HG02610 (cell line): Measurements from ENCODE around the gene RFWD3.
A peak's percentile ranks its signal among the peaks of the same experiment; 100 is the strongest.
"Not testable (repeated sequence)": the region's sequence is repeated elsewhere in the genome, so short reads cannot be mapped to it uniquely, and the experiment has no call there.

Source experiments
- ATAC-seq: cut with Tn5 transposase; IDR thresholded peaks from one replicate; pipeline ENCODE4 v1.9.1; 2021; ENCODE audit warnings: mild to moderate bottlenecking, moderate library complexity; ENCODE audit not compliant: unreplicated experiment

Gene RFWD3

GRCh38 chr16:74666010-74666421 lies 661 bp downstream of the RFWD3 start:
- ATAC-seq: no peak

- no peak for ATAC-seq
These were observed 5.6 kb downstream of the RFWD3 start for GRCh38 chr16:74661064-74661463.

GRCh38 chr16:74660383-74660782 lies 6.3 kb downstream of the RFWD3 start:
- ATAC-seq: no peak

GRCh38 chr16:74659041-74659440 lies 7.6 kb downstream of the RFWD3 start:
- no peak for ATAC-seq

- no peak for ATAC-seq
These were observed 8.6 kb downstream of the RFWD3 start for GRCh38 chr16:74657870-74658642.

- ATAC-seq: no peak
These were observed 12.1 kb downstream of the RFWD3 start for GRCh38 chr16:74654536-74655050.

GRCh38 chr16:74652883-74653282 lies 13.8 kb downstream of the RFWD3 start:
- not testable (repeated sequence) for ATAC-seq

- no peak for ATAC-seq
These were observed 14.4 kb downstream of the RFWD3 start for GRCh38 chr16:74652249-74652648.

- no peak for ATAC-seq
These were observed 14.8 kb downstream of the RFWD3 start for GRCh38 chr16:74651841-74652240.

- ATAC-seq: no peak
These were observed 15.6 kb downstream of the RFWD3 start for GRCh38 chr16:74650966-74651567.

GRCh38 chr16:74649839-74650504 lies 16.7 kb downstream of the RFWD3 start:
- no peak for ATAC-seq

GRCh38 chr16:74641969-74642368 lies 24.7 kb downstream of the RFWD3 start:
- ATAC-seq: no peak

GRCh38 chr16:74637742-74638453 lies 28.8 kb downstream of the RFWD3 start:
- no peak for ATAC-seq

GRCh38 chr16:74635303-74635702 lies 31.4 kb downstream of the RFWD3 start:
- ATAC-seq: no peak

GRCh38 chr16:74633686-74634085 lies 33.0 kb downstream of the RFWD3 start:
- no peak for ATAC-seq

GRCh38 chr16:74627506-74628220 lies 39.0 kb downstream of the RFWD3 start:
- ATAC-seq: no peak

- ATAC-seq: peak; percentile 76
These were observed 39.8 kb downstream of the RFWD3 start for GRCh38 chr16:74626741-74627416.

GRCh38 chr16:74625500-74626350 lies 41.0 kb downstream of the RFWD3 start:
- ATAC-seq: no peak

- ATAC-seq: no peak
These were observed 42.8 kb downstream of the RFWD3 start for GRCh38 chr16:74623839-74624235.
